HepG2 (cell line): Measurements from ENCODE around the gene PDXDC1. TPM values are rescaled to one million over a fixed set of nuclear protein-coding genes. Genes with fewer than 3 reads are reported as not detected.

Experiments
- ARID4A ChIP-seq: sonication (generic); formaldehyde crosslinking; IDR thresholded peaks from 2 replicates; pipeline ENCODE4 v1.5.0; 2020; ENCODE audit warnings: mild to moderate bottlenecking, missing genetic modification reagents, borderline replicate concordance
- ARID5B ChIP-seq: IDR thresholded peaks from 2 replicates; pipeline ENCODE4 v1.4.0; 2020; ENCODE audit warnings: mild to moderate bottlenecking, missing genetic modification reagents
- HNRNPL ChIP-seq: fragments of 200-400 bp; formaldehyde crosslinking; IDR thresholded peaks from 2 replicates; pipeline ENCODE4 v1.6.1; 2017; ENCODE audit warnings: mild to moderate bottlenecking, low read depth, low read length
- KDM2A ChIP-seq: sonication (generic); formaldehyde crosslinking; IDR thresholded peaks from 2 replicates; pipeline ENCODE4 v1.4.0; 2020; ENCODE audit warnings: low read depth, missing genetic modification reagents, borderline replicate concordance
- PAXIP1 ChIP-seq: sonication (generic); formaldehyde crosslinking; conservative IDR thresholded peaks from 2 replicates; pipeline ENCODE4 v1.4.0; 2020; ENCODE audit warnings: mild to moderate bottlenecking, missing genetic modification reagents, moderate library complexity
- ZBTB2 ChIP-seq: sonication (generic); formaldehyde crosslinking; IDR thresholded peaks from 2 replicates; pipeline ENCODE4 v1.8.0; 2022; ENCODE audit warnings: low read depth, missing genetic modification reagents
- ZBTB33 ChIP-seq: sonication (generic); formaldehyde crosslinking; IDR thresholded peaks from 2 replicates; pipeline ENCODE4 v1.4.0; 2020; ENCODE audit warnings: missing genetic modification reagents
- ZFYVE20 ChIP-seq: sonication (generic); formaldehyde crosslinking; IDR thresholded peaks from 2 replicates; pipeline ENCODE4 v1.8.0; 2023; ENCODE audit warnings: low read depth, mild to moderate bottlenecking, moderate library complexity, missing genetic modification reagents, borderline replicate concordance
- ZNF616 ChIP-seq: sonication (generic); formaldehyde crosslinking; IDR thresholded peaks from 2 replicates; pipeline ENCODE4 v1.5.0; 2020; ENCODE audit warnings: low read depth, mild to moderate bottlenecking, missing genetic modification reagents
- polyA plus RNA-seq, 8 experiments: library from polyadenylated mRNA; depleted of rRNA in 3 of 8; stranded (reverse) in 7 of 8; unstranded in 1 of 8; fragments of >200 nt; fragmentation: Illumina TruSeq in 4 of 8; extraction: Trizol in 4 of 8; gene quantifications; 2 replicates each; pipeline versions ENCODE4 v1.2.1 to v1.2.3, GENCODE V29; 2011 to 2016; ENCODE audit warnings: low read depth in 4 of 8, missing spikeins in 1 of 8, mixed read lengths in 1 of 8; ENCODE audit not compliant: insufficient read depth in 1 of 8
- total RNA-seq, 5 experiments: library from RNA; depleted of rRNA; stranded (reverse); fragments of >200 nt; fragmentation: Illumina TruSeq; extraction: Trizol; gene quantifications; 2 replicates each; pipeline ENCODE4 v1.2.3, GENCODE V29; 2016; ENCODE audit warnings: low read depth in 1 of 5

The PDXDC1 gene
- total and polyA plus RNA-seq, 2 of the 13 experiments (the other 11 are each of a cell fraction or from before 2014, with no cell fraction given) = 133 to 169 TPM

GRCh38 chr16:14989291-14990281 lies 14.8 kb downstream of the PDXDC1 start (continued):
- TF ChIP-seq ARID5B = peak; percentile 52
- peak; percentile 91 for TF ChIP-seq ZBTB33
- TF ChIP-seq HNRNPL = 0 out of 2 replicates have a peak, but pooled peaks have one; percentile 61
- 0 out of 2 replicates have a peak, but pooled peaks have one; percentile 17 for TF ChIP-seq PAXIP1
- TF ChIP-seq ARID4A (CRISPR knock-in tag) = peak; percentile 42; the same call in 1 of the 2 replicates
- peak; percentile 54; the same call in 1 of the 2 replicates for TF ChIP-seq ZBTB2 (CRISPR knock-in tag)
- TF ChIP-seq ZFYVE20 (CRISPR knock-in tag) = 0 out of 2 replicates have a peak, but pooled peaks have one; percentile 30
- 0 out of 2 replicates have a peak, but pooled peaks have one; percentile 36 for TF ChIP-seq ZNF616 (CRISPR knock-in tag)
- TF ChIP-seq KDM2A (CRISPR knock-in tag) = peak; percentile 52; the same call in 1 of the 2 replicates
